Fibroblast of villous mesenchyme (primary cell): ENCODE data around the gene B4GALNT4. TPM values are rescaled to one million over a fixed set of nuclear protein-coding genes. Genes with fewer than 3 reads are reported as not detected.

Source experiments
- DNase-seq: peaks from one replicate; pipeline ENCODE4 v3.0.0-alpha.2; 2010; ENCODE audit warnings: low read depth
- H3K4me3 ChIP-seq: 2 replicates; pipeline ENCODE4 v1.5.1; 2011; ENCODE audit warnings: low read depth, mild to moderate bottlenecking, low read length
- total RNA-seq: library from RNA; depleted of rRNA; stranded (reverse); fragments of >200 nt; gene quantifications from 2 replicates; pipeline ENCODE4 v1.2.3, GENCODE V29; 2012
- TF ChIP-seq, protein P1 (sequence below): IDR thresholded peaks from 2 replicates; pipeline ENCODE4 v1.5.1; 2012; ENCODE audit warnings: low read depth, mild to moderate bottlenecking, low read length; ENCODE audit not compliant: insufficient read depth

Gene B4GALNT4
- total RNA-seq, 1 donor: 0.43 TPM

DNA sequence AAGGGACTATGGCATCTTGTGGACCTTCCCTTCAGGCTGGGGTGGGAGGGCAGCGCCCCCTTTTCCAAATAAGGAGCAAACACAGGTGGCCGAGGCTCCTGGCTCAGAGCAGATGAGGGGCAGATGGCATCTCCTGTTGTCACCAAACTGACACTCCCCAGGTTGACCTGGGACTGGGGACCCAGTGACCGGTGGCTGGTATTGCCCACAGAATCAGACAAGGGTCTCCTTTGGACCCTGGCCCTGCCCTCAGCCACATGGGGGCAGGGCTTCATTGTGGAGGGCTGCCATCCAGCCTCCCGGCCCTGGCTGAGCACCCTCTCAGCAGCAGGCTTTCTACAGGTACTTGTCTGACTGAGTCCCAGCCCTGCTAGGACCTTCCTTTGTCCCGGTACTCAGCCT lies 46.3 kb downstream of the B4GALNT4 start:
- TF ChIP-seq, protein P1, sequence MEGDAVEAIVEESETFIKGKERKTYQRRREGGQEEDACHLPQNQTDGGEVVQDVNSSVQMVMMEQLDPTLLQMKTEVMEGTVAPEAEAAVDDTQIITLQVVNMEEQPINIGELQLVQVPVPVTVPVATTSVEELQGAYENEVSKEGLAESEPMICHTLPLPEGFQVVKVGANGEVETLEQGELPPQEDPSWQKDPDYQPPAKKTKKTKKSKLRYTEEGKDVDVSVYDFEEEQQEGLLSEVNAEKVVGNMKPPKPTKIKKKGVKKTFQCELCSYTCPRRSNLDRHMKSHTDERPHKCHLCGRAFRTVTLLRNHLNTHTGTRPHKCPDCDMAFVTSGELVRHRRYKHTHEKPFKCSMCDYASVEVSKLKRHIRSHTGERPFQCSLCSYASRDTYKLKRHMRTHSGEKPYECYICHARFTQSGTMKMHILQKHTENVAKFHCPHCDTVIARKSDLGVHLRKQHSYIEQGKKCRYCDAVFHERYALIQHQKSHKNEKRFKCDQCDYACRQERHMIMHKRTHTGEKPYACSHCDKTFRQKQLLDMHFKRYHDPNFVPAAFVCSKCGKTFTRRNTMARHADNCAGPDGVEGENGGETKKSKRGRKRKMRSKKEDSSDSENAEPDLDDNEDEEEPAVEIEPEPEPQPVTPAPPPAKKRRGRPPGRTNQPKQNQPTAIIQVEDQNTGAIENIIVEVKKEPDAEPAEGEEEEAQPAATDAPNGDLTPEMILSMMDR: no peak
- no peak for DNase-seq
- no peak overlapping the region for H3K4me3 ChIP-seq

DNA sequence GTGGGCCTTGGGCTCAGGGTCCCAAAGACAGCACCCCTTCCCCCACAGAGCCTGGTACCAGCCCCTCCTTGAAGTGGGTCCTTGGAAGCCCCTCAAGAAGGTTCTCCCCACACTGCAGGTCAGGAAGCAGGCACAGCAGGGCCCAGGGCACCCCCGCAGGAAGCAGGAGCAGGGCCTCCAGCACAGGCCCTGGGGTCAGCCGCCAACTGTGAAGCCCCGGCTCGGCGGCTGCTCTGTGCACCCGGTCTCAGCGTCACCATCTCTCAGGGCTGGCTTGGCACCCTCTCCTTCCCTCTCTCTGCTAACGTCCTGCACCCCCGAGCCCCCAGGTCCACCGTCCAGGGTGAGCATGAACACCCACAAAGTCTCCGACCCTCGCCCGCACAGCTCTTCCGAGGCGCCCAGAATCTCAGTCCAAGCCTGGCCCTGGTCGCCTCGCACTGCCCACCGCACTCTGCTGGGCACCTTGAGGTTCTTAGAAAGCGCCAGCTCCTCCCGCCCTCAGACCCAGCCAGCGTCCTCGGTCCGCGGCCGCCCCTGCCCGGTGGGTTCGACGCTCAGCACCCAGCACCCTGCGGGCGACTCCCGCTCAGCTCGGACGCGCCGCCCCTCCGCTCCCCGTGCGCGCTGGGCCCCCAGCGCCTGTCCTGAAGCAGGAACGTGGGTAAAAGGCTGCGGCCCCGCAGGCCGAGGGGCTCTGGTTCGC lies 46.9 kb downstream of the B4GALNT4 start:
- TF ChIP-seq, protein P1: no peak

DNA sequence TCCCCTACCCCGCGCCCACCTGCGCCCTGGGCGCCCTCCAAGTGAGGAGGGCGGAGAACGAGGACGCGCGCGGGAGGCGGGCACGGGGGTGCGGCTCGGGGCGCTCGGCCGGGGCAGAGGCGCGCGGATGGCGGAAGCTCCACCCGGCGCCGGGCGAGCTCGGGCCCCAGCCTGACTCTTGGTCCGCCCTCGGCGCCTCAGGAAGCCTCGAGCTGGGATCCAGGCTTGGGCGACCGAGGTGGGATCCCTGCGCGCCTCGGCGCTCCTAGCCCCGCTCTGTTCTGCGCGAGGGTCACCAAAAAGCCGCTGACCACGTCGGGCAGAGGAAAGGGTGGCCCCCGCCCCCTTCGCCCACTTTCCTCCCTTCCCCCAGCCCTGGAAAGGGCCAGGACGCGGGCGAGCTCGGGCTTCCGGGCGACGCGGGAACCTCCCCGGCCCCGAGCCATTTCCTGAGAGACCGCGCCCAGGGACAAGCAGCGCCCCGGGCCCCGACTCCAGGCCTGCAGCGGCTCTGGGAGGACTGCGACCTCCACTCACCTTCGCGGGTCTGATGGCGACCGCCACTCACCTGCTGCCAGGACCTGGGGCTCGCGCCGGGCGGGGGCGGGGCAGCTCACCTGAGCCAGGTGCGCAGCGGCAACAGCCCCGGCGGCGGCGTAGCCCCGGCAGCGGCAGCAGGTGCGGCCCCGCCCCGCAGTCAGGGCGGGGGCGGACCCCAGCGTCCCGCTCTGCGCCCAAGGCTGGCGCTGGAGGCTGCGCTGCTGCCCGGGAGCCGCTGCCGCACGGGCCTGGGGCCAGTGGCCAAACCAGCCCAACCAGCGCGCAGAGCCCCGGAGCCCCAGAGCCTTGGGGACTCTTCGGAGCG lies 47.7 kb downstream of the B4GALNT4 start:
- peak; percentile 36 for DNase-seq
- TF ChIP-seq, protein P1: no peak
- peak overlapping the region; percentile 59 for H3K4me3 ChIP-seq

More for the DNA sequence above, 46.9 kb downstream of the B4GALNT4 start:
- no peak for DNase-seq
- peak overlapping the region; percentile 59 for H3K4me3 ChIP-seq

DNA sequence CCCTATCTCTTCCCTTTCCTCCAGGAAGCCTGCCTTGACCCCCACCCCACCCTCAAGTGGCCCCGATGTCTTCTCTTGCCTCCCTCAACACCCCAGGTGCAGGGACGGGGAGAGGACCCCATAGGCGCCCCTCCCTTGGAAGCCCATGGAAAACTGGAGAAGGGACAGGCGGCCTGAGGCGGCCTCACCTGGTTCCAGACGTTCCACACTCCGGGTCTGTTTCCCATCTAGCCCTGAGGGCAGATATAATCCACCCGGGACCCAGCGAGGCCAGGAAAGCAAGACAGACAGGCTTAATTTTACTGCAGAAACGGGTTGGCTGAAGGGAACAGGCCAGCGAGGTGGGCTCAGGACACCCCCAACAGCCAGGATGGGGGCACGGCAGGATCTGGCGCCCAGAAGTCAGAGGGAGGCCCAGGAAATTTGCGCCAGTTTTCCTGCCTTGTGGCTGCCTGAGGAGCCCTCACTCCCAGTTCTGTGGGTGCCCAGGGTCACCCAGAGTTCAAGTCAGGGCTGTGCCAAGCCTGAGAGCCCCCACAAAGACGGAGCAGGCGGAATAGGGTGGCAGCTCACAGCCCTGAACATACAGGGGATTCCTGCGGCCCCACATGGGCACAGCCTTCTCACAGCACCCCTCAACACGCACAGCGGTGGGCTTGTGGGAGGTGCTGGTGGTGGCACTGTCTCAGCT lies 48.5 kb downstream of the B4GALNT4 start:
- DNase-seq: no peak
- TF ChIP-seq, protein P1: no peak
- no peak overlapping the region for H3K4me3 ChIP-seq

DNA sequence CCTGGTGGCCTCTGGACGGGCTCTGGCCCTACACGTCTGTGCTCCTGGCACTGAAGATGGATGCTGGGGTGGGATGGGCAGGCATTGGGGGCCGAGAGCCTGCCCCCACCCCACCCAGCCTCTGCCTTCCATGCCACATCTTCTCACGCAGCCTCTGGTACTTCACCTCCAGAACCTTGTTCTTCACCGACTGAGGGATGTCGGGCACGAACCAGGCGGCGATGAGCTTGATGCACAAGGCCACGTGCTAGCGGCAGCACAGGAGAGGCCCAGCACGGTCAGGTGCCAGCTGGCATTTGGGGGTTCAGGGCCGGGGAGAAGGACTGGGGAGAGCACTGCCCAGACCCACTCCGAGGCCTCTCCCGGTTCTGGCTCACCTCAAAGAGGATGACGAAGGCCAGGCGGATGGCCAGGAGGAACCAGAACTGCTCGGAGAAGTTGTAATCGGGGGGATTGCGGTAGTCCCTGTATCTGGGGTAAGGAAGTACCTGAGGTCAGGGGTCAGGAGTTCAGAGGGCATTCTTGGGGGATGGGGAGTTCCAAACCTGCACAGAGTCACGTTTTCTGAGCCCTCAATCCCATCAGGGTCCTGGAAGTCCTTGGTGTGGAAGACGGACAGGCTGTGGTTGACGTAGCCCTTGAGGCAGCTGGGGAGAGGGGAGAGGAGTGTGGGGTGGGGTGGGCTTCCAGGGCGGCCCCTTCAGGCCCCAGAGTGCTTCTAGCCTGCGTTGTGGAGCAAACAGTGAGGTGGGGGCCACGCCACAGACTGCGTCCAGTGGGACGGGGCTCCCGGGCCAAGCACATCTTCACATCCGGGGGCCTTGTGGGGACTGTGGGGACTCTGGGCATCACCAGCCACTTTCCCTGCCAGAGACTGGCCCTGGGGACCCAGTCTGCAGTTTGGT lies 49.3 kb downstream of the B4GALNT4 start:
- no peak overlapping the region for H3K4me3 ChIP-seq
- no peak for DNase-seq
- TF ChIP-seq, protein P1: no peak
